GM23338 (cell line): ENCODE results near the gene NPAS3. TPM values are rescaled to one million over a fixed set of nuclear protein-coding genes. Genes with fewer than 3 reads are reported as not detected.
A peak's percentile ranks its signal among the peaks of the same experiment; 100 is the strongest.

Experiments
- ATAC-seq: fragments of 200-7000 bp; cut with Tn5 transposase; 3 replicates; pipeline ENCODE4 v1.9.1; 2020
- DNase-seq: peaks from one replicate; pipeline ENCODE4 v3.0.0-alpha.2; 2015; ENCODE audit warnings: low spot score
- H2AFZ ChIP-seq: fragments of 200-600 bp; sonication (generic); 2 replicates; pipeline ENCODE4 v1.8.0; 2016; ENCODE audit warnings: antibody characterized with exemption, mild to moderate bottlenecking, moderate library complexity
- H3F3A ChIP-seq: fragments of 200-600 bp; sonication (generic); replicated peaks from 2 replicates; pipeline ENCODE4 v1.8.0; 2017; ENCODE audit warnings: antibody characterized with exemption, mixed run types, low read depth
- H3K27ac ChIP-seq: fragments of 200-600 bp; sonication (generic); 2 replicates; pipeline ENCODE4 v1.6.1; 2016; ENCODE audit warnings: low read depth
- H3K27me3 ChIP-seq: fragments of 200-600 bp; sonication (generic); 2 replicates; pipeline ENCODE4 v1.8.0; 2016; ENCODE audit warnings: mild to moderate bottlenecking, mixed run types, moderate library complexity; ENCODE audit not compliant: insufficient read depth
- H3K36me3 ChIP-seq: fragments of 200-600 bp; sonication (generic); 2 replicates; pipeline ENCODE4 v1.8.0; 2016; ENCODE audit warnings: mild to moderate bottlenecking; ENCODE audit not compliant: insufficient read depth
- H3K4me1 ChIP-seq: fragments of 200-600 bp; sonication (generic); 2 replicates; pipeline ENCODE4 v1.8.0; 2016; ENCODE audit warnings: mild to moderate bottlenecking, moderate library complexity; ENCODE audit not compliant: insufficient read depth
- H3K4me2 ChIP-seq: fragments of 200-600 bp; sonication (generic); 2 replicates; pipeline ENCODE4 v1.7.1; 2017; ENCODE audit warnings: mixed run types
- H3K4me3 ChIP-seq: fragments of 200-600 bp; sonication (generic); 2 replicates; pipeline ENCODE4 v1.6.1; 2016; ENCODE audit warnings: mixed run types
- H3K79me2 ChIP-seq: fragments of 200-600 bp; sonication (generic); replicated peaks from 2 replicates; pipeline ENCODE4 v1.8.0; 2017; ENCODE audit warnings: mild to moderate bottlenecking; ENCODE audit not compliant: insufficient read depth
- H3K9me2 ChIP-seq: fragments of 200-600 bp; sonication (generic); 2 replicates; pipeline ENCODE4 v1.8.0; 2017; ENCODE audit not compliant: insufficient read depth
- H4K20me1 ChIP-seq: fragments of 200-600 bp; sonication (generic); replicated peaks from 2 replicates; pipeline ENCODE4 v1.8.0; 2017; ENCODE audit warnings: mild to moderate bottlenecking; ENCODE audit not compliant: insufficient read depth
- H3K27ac Mint-ChIP-seq: 2 replicates; pipeline ENCODE4 v1.8.0; 2020; ENCODE audit warnings: inconsistent platforms, mild to moderate bottlenecking, moderate library complexity, mixed read lengths
- H3K27me3 Mint-ChIP-seq: 3 replicates; pipeline ENCODE4 v1.8.0; 2022; ENCODE audit warnings: low read depth, mild to moderate bottlenecking, moderate library complexity, mixed read lengths, inconsistent platforms; ENCODE audit not compliant: insufficient read depth, poor library complexity
- H3K36me3 Mint-ChIP-seq: 3 replicates; pipeline ENCODE4 v1.8.0; 2021; ENCODE audit warnings: low read depth, mild to moderate bottlenecking, inconsistent platforms, moderate library complexity, mixed read lengths
- H3K4me1 Mint-ChIP-seq: 3 replicates; pipeline ENCODE4 v1.8.0; 2020; ENCODE audit warnings: mild to moderate bottlenecking, inconsistent platforms, mixed read lengths
- H3K4me3 Mint-ChIP-seq: 3 replicates; pipeline ENCODE4 v1.8.0; 2021; ENCODE audit warnings: moderate library complexity, mild to moderate bottlenecking, inconsistent platforms, mixed read lengths
- H3K9me3 Mint-ChIP-seq: 3 replicates; pipeline ENCODE4 v1.8.0; 2020; ENCODE audit warnings: moderate library complexity, mild to moderate bottlenecking, inconsistent platforms, mixed read lengths
- CREB1 ChIP-seq: fragments of 250-450 bp; sonication (Bioruptor Pico); IDR thresholded peaks from 2 replicates; pipeline ENCODE4 v1.5.0; 2020; ENCODE audit warnings: low read depth, mild to moderate bottlenecking, moderate library complexity
- EZH2 ChIP-seq: fragments of 200-600 bp; sonication (generic); IDR thresholded peaks from one replicate; pipeline ENCODE4 v1.8.0; 2017; ENCODE audit warnings: antibody characterized with exemption, mild to moderate bottlenecking, low read depth; ENCODE audit not compliant: unreplicated experiment
- JUNB ChIP-seq: IDR thresholded peaks from one replicate; pipeline ENCODE4 v1.6.1; 2016; ENCODE audit warnings: antibody characterized with exemption; ENCODE audit not compliant: unreplicated experiment
- NANOG ChIP-seq: IDR thresholded peaks from 2 replicates; pipeline ENCODE4 v1.6.1; 2016; ENCODE audit warnings: antibody characterized with exemption, borderline replicate concordance
- REST ChIP-seq: IDR thresholded peaks from one replicate; pipeline ENCODE4 v1.6.1; 2018; ENCODE audit warnings: antibody characterized with exemption; ENCODE audit not compliant: unreplicated experiment
- STAT1 ChIP-seq: IDR thresholded peaks from one replicate; pipeline ENCODE4 v1.6.1; 2016; ENCODE audit warnings: antibody characterized with exemption; ENCODE audit not compliant: unreplicated experiment
- ZNF462 ChIP-seq: fragments of 250-450 bp; sonication (Bioruptor Pico); IDR thresholded peaks from 2 replicates; pipeline ENCODE4 v1.5.0; 2020; ENCODE audit warnings: mild to moderate bottlenecking, moderate library complexity
- polyA plus RNA-seq: library from polyadenylated mRNA; unstranded; fragments of >200 nt; fragmentation: Nextera tagmentation; extraction: Ambion mirVana; gene quantifications from 2 replicates; pipeline ENCODE4 v1.2.1, GENCODE V29; 2016
- total RNA-seq: library from RNA; depleted of rRNA; stranded (reverse); fragments of >200 nt; shearing (Covaris generic); gene quantifications from 2 replicates; pipeline ENCODE4 v1.2.3, GENCODE V29; 2014

Gene NPAS3
- total and polyA plus RNA-seq, 2 experiments from 2014 or later, result 0.17 to 0.19 TPM

GRCh38 chr14:33357225-33358010, 418.7 kb downstream of the NPAS3 start:
- Mint-ChIP-seq H3K36me3 (no peaks in the 10 kb centered on the region), H3K27ac (no peak overlapping the region), H3K27me3 (peaks cover 2% of the 10 kb centered on the region), H3K4me1 (peaks cover 15% of the 10 kb centered on the region), H3K9me3 (no peaks in the 10 kb centered on the region), H3K4me3 (no peak overlapping the region)
- H3K27me3 ChIP-seq, result no peaks in the 10 kb centered on the region
- H3K27ac ChIP-seq, result no peak overlapping the region
- no peaks in the 10 kb centered on the region for H3K79me2 ChIP-seq
- H3K9me2 ChIP-seq, result peaks cover 10% of the 10 kb centered on the region
- no peaks in the 10 kb centered on the region for H3K36me3 ChIP-seq
- no peak overlapping the region for H3K4me3 ChIP-seq
- no peak for DNase-seq
- peaks cover 12% of the 10 kb centered on the region; the same call in 1 of the 2 replicates for H3K4me1 ChIP-seq
- ATAC-seq, result no peak
- peak overlapping the region; percentile 74; the same call in 1 of the 2 replicates for H2AFZ ChIP-seq
- H4K20me1 ChIP-seq, result no peaks in the 10 kb centered on the region
- no peaks in the 10 kb centered on the region for H3F3A ChIP-seq
- no peak overlapping the region for H3K4me2 ChIP-seq
- TF ChIP-seq ZNF462 (CRISPR knock-in tag) (no peak), JUNB (no peak), EZH2 (no peak), NANOG (no peak), REST (no peak), CREB1 (CRISPR knock-in tag) (no peak), STAT1 (no peak)
